HEK293 (cell line): ENCODE results near the gene ERBB2.

Experiments
- CTCF ChIA-PET: fragments of 350-600 bp; formaldehyde crosslinking; extraction: SDS; loops from one replicate; lab custom pipeline; 2021; ENCODE audit warnings: antibody characterized with exemption; lab: Yijun Ruan, JAX
- POLR2A ChIA-PET: fragments of 300-600 bp; formaldehyde crosslinking; extraction: SDS; loops from one replicate; lab custom pipeline; 2020; ENCODE audit warnings: antibody characterized with exemption, inconsistent platforms; lab: Yijun Ruan, JAX
- H3K27ac ChIP-seq: fragments of 200-500 bp; sonication (Bioruptor generic); 2 replicates; pipeline ENCODE4 v1.5.1; 2014; ENCODE audit warnings: low read depth, low read length, control low read depth, inconsistent platforms; ENCODE audit errors: extremely low read depth
- H3K36me3 ChIP-seq, 2 experiments: fragments of 200-500 bp in 1 of 2; sonication (Bioruptor generic) in 1 of 2; 1 replicate in 1 of 2; 2 replicates in 1 of 2; pipeline ENCODE4 v1.5.1; 2014 to 2017; ENCODE audit warnings: inconsistent platforms in 2 of 2, low read length in 2 of 2; ENCODE audit not compliant: control insufficient read depth in 2 of 2, insufficient read depth in 1 of 2
- H3K4me1 ChIP-seq: fragments of 200-500 bp; sonication (Bioruptor generic); 2 replicates; pipeline ENCODE4 v1.5.1; 2014; ENCODE audit warnings: mild to moderate bottlenecking, low read length, inconsistent platforms; ENCODE audit not compliant: control insufficient read depth, insufficient read depth
- H3K4me3 ChIP-seq: 2 replicates; pipeline ENCODE4 v1.5.1; 2011; ENCODE audit warnings: low read depth, mild to moderate bottlenecking, control low read depth, low read length, moderate library complexity
- H3K9me3 ChIP-seq: fragments of 200-500 bp; sonication (Bioruptor generic); 2 replicates; pipeline ENCODE4 v1.5.1; 2014; ENCODE audit warnings: low read depth, low read length, inconsistent platforms; ENCODE audit not compliant: control insufficient read depth, insufficient read depth
- CTCF ChIP-seq: fragments of 450-650 bp; formaldehyde crosslinking; IDR thresholded peaks from 2 replicates; pipeline ENCODE4 v1.5.1; 2016; ENCODE audit warnings: missing biosample characterization, missing genetic modification characterization
- GLIS2 ChIP-seq: fragments of 450-650 bp; formaldehyde crosslinking; IDR thresholded peaks from 2 replicates; pipeline ENCODE4 v1.5.1; 2016; ENCODE audit warnings: missing biosample characterization, missing genetic modification characterization
- KLF1 ChIP-seq: fragments of 450-650 bp; formaldehyde crosslinking; IDR thresholded peaks from 2 replicates; pipeline ENCODE4 v1.5.1; 2016; ENCODE audit warnings: missing biosample characterization, missing genetic modification characterization
- MEIS1 ChIP-seq: sonication (generic); formaldehyde crosslinking; IDR thresholded peaks from 2 replicates; pipeline ENCODE4 v1.8.1; 2022; ENCODE audit warnings: missing genetic modification reagents, mild to moderate bottlenecking, borderline replicate concordance
- SCRT1 ChIP-seq: fragments of 450-650 bp; formaldehyde crosslinking; IDR thresholded peaks from 2 replicates; pipeline ENCODE4 v1.5.1; 2016; ENCODE audit warnings: missing biosample characterization, missing genetic modification characterization, borderline replicate concordance
- SCRT2 ChIP-seq: fragments of 450-650 bp; formaldehyde crosslinking; IDR thresholded peaks from 2 replicates; pipeline ENCODE4 v1.5.1; 2016; ENCODE audit warnings: missing biosample characterization, missing genetic modification characterization
- ZNF121 ChIP-seq: fragments of 450-650 bp; formaldehyde crosslinking; IDR thresholded peaks from 2 replicates; pipeline ENCODE4 v1.5.1; 2016; ENCODE audit warnings: missing biosample characterization, missing genetic modification characterization
- ZNF2 ChIP-seq: fragments of 450-650 bp; formaldehyde crosslinking; IDR thresholded peaks from 2 replicates; pipeline ENCODE4 v1.5.1; 2016; ENCODE audit warnings: missing biosample characterization, missing genetic modification characterization
- ZNF24 ChIP-seq: fragments of 450-650 bp; formaldehyde crosslinking; IDR thresholded peaks from 2 replicates; pipeline ENCODE4 v1.5.1; 2016; ENCODE audit warnings: missing biosample characterization, missing genetic modification characterization
- ZNF26 ChIP-seq: fragments of 450-650 bp; formaldehyde crosslinking; IDR thresholded peaks from 2 replicates; pipeline ENCODE4 v1.5.1; 2016; ENCODE audit warnings: missing biosample characterization, missing genetic modification characterization
- ZNF341 ChIP-seq: fragments of 450-650 bp; formaldehyde crosslinking; IDR thresholded peaks from 2 replicates; pipeline ENCODE4; 2016; ENCODE audit warnings: low read depth, missing biosample characterization, missing genetic modification characterization
- ZNF654 ChIP-seq: fragments of 450-650 bp; formaldehyde crosslinking; IDR thresholded peaks from 2 replicates; pipeline ENCODE4 v1.5.1; 2016; ENCODE audit warnings: low read depth, missing biosample characterization, missing genetic modification characterization
- ZNF660 ChIP-seq: fragments of 450-650 bp; IDR thresholded peaks from 2 replicates; pipeline ENCODE4 v1.5.1; 2018; ENCODE audit warnings: missing biosample characterization, mild to moderate bottlenecking, missing genetic modification characterization
- TF ChIP-seq, protein P1 (sequence below): fragments of 450-650 bp; formaldehyde crosslinking; IDR thresholded peaks from 2 replicates; pipeline ENCODE4 v1.5.1; 2016; ENCODE audit warnings: missing biosample characterization, missing genetic modification characterization
- TF ChIP-seq, protein P2 (sequence below): fragments of 450-650 bp; formaldehyde crosslinking; IDR thresholded peaks from 2 replicates; pipeline ENCODE4 v1.5.1; 2016; ENCODE audit warnings: missing biosample characterization, missing genetic modification characterization

The ERBB2 gene

GRCh38 chr17:39653316-39653661, 46.6 kb upstream of the ERBB2 start (continued):
- TF ChIP-seq SCRT1, result no peak
- no peak for TF ChIP-seq MEIS1 (CRISPR knock-in tag)

DNA sequence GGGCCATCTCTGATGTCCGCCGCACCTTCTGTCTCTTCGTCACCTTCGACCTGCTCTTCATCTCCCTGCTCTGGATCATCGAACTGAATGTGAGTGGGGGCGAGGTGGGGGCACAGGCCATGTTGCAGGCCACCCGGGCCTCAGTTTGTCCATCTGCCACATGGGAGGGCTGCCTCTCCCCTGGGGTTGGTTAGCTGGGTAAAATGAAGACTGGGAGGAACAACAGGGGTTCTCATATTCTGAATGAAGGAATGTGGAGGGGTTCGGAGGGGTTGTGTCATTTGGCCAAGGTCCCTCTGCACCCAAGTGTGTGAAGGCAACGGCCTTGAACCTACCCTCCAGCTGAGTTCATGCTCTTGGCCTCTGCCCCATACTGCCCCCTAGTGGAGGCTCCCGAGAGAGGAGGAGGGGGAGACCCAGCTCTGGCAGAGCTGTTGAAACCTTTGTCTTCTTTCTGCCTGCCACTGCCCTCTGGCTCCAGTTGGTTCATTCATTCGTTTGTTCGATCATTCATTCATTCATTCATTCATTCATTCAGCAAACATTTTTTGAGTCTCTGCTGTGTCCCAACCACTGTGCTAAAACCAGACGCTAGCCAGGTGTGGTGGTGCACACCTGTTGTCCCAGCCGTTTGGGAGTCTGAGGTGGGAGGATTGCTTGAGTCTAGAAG, 46.1 kb upstream of the ERBB2 start:
- Histone ChIP-seq H3K4me1 (peaks cover 2% of the 10 kb centered on the region; the same call in 1 of the 2 replicates), H3K27ac (no peak overlapping the region), H3K9me3 (no peaks in the 10 kb centered on the region), H3K4me3 (no peak overlapping the region), H3K36me3 (peaks cover 0 to 29% of the 10 kb centered on the region in 2 experiments; a peak in 2 of 3 replicates)
- TF ChIP-seq SCRT2 (tag by site-specific recombination), result peak; percentile 79
- no peak for TF ChIP-seq ZNF660
- no peak for TF ChIP-seq GLIS2
- TF ChIP-seq KLF1 (tag by site-specific recombination), result 0 out of 2 replicates have a peak, but pooled peaks have one; percentile 0
- TF ChIP-seq ZNF2, result 0 out of 2 replicates have a peak, but pooled peaks have one; percentile 22
- TF ChIP-seq ZNF26 (tag by site-specific recombination), result no peak
- peak; percentile 27; the same call in 1 of the 2 replicates for TF ChIP-seq ZNF341 (tag by site-specific recombination)
- peak; percentile 37 for TF ChIP-seq ZNF654 (tag by site-specific recombination)
- TF ChIP-seq, protein P1, sequence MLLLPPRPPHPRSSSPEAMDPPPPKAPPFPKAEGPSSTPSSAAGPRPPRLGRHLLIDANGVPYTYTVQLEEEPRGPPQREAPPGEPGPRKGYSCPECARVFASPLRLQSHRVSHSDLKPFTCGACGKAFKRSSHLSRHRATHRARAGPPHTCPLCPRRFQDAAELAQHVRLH (tag by site-specific recombination), result peak; percentile 87
- peak; percentile 64 for TF ChIP-seq CTCF (tag by site-specific recombination)
- peak; percentile 91 for TF ChIP-seq ZNF24 (tag by site-specific recombination)
- TF ChIP-seq SCRT1, result peak; percentile 69; the same call in 1 of the 2 replicates
- POLR2A ChIA-PET, result interaction anchor here (0.6 to 1.7 kb wide), 10 partner anchors 10 to 327 kb away, joined by 3 to 6 read pairs (median 4); partner anchors contain the start of genes ERBB2, GSDMB, PGAP3 and PSMD3
- CTCF ChIA-PET, result interaction anchor here (0.5 to 11.9 kb wide), 37 partner anchors 10 to 462 kb away, joined by 3 to 220 read pairs (median 4); partner anchors contain the start of genes ERBB2, MIEN1, PNMT and PPP1R1B

- Histone ChIP-seq H3K4me3 (no peak overlapping the region), H3K27ac (no peak overlapping the region), H3K36me3 (peaks cover 3 to 40% of the 10 kb centered on the region in 2 experiments; a peak in 2 of 3 replicates)
- TF ChIP-seq ZNF121 (tag by site-specific recombination), result peak; percentile 98
- TF ChIP-seq, protein P2, sequence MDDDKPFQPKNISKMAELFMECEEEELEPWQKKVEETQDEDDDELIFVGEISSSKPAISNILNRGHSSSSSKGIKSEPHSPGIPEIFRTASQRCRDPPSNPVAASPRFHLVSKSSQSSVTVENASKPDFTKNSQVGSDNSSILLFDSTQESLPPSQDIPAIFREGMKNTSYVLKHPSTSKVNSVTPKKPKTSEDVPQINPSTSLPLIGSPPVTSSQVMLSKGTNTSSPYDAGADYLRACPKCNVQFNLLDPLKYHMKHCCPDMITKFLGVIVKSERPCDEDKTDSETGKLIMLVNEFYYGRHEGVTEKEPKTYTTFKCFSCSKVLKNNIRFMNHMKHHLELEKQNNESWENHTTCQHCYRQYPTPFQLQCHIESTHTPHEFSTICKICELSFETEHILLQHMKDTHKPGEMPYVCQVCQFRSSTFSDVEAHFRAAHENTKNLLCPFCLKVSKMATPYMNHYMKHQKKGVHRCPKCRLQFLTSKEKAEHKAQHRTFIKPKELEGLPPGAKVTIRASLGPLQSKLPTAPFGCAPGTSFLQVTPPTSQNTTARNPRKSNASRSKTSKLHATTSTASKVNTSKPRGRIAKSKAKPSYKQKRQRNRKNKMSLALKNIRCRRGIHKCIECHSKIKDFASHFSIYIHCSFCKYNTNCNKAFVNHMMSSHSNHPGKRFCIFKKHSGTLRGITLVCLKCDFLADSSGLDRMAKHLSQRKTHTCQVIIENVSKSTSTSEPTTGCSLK (tag by site-specific recombination), result no peak
- TF ChIP-seq, all 188 proteins: peak for 1
- Histone ChIP-seq H3K9me3 (no peaks in the 10 kb centered on the region), H3K4me1 (peaks cover 2% of the 10 kb centered on the region; the same call in 1 of the 2 replicates)
- CTCF ChIA-PET, result interaction anchor here (0.5 to 11.9 kb wide), 18 partner anchors 8 to 420 kb away, joined by 3 to 220 read pairs (median 12); partner anchors contain the start of genes ERBB2, MIEN1, PNMT and PPP1R1B
- POLR2A ChIA-PET, result interaction anchor here (1.7 kb wide), 1 partner anchor 325 kb away, joined by 4 read pairs; the partner anchor contains the start of gene PSMD3
These were observed 44.8 kb upstream of the ERBB2 start for GRCh38 chr17:39655105-39655504.
